Fibroblast of pulmonary artery (primary cell): Measurements from ENCODE around the gene ACVRL1.

Experiments used
- DNase-seq: peaks from one replicate; pipeline ENCODE4 v3.0.0-alpha.2; 2010; ENCODE audit warnings: low read depth
- H3K4me3 ChIP-seq: replicated peaks from 2 replicates; pipeline ENCODE4 v1.5.1; 2011; ENCODE audit warnings: low read depth, mild to moderate bottlenecking, control low read depth, low read length, moderate library complexity
- CTCF ChIP-seq: IDR thresholded peaks from 2 replicates; pipeline ENCODE4 v1.5.1; 2011; ENCODE audit warnings: mild to moderate bottlenecking, control low read depth, low read length, inconsistent platforms; ENCODE audit errors: missing control alignments

ACVRL1 gene

GRCh38 chr12:51865757-51866270 lies 41.5 kb upstream of the ACVRL1 start:
- no peak for DNase-seq
- TF ChIP-seq CTCF, result no peak
- no peak overlapping the region for H3K4me3 ChIP-seq

- no peak for DNase-seq
- TF ChIP-seq CTCF, result no peak
- H3K4me3 ChIP-seq, result no peak overlapping the region
Measured at GRCh38 chr12:51866324-51866723, 41.0 kb upstream of the ACVRL1 start.

GRCh38 chr12:51866762-51867161 lies 40.5 kb upstream of the ACVRL1 start:
- DNase-seq, result no peak
- no peak overlapping the region for H3K4me3 ChIP-seq
- no peak for TF ChIP-seq CTCF

GRCh38 chr12:51867371-51867770 lies 39.9 kb upstream of the ACVRL1 start:
- no peak for DNase-seq
- no peak overlapping the region for H3K4me3 ChIP-seq
- TF ChIP-seq CTCF, result no peak

- DNase-seq, result no peak
- no peak for TF ChIP-seq CTCF
- no peak overlapping the region for H3K4me3 ChIP-seq
Measured at GRCh38 chr12:51867796-51868428, 39.4 kb upstream of the ACVRL1 start.

- peak overlapping the region; percentile 45 for H3K4me3 ChIP-seq
- no peak for DNase-seq
- TF ChIP-seq CTCF, result no peak
Measured at GRCh38 chr12:51868821-51869495, 38.3 kb upstream of the ACVRL1 start.

- no peak for DNase-seq
- no peak for TF ChIP-seq CTCF
- peak overlapping the region; percentile 45 for H3K4me3 ChIP-seq
Measured at GRCh38 chr12:51869496-51869865, 37.8 kb upstream of the ACVRL1 start.
